Smooth muscle cell (in vitro differentiated cells): ENCODE data around the gene SPTSSA. TPM values are rescaled to one million over a fixed set of nuclear protein-coding genes. Genes with fewer than 3 reads are reported as not detected.

Experiments used
- DNase-seq: peaks from one replicate; lab custom pipeline; 2025; ENCODE audit not compliant: unreplicated experiment; lab: John Stamatoyannopoulos, UW
- H2AFZ ChIP-seq: fragments of 200-600 bp; sonication (generic); 2 replicates; pipeline ENCODE4 v1.6.0; 2016; ENCODE audit warnings: antibody characterized with exemption, low read depth, mild to moderate bottlenecking
- H3F3A ChIP-seq: fragments of 200-600 bp; sonication (generic); 2 replicates; pipeline ENCODE4 v1.6.0; 2017; ENCODE audit warnings: antibody characterized with exemption, low read depth
- H3K27ac ChIP-seq: fragments of 200-600 bp; sonication (generic); 2 replicates; pipeline ENCODE4 v1.5.1; 2016; ENCODE audit warnings: low read depth, mild to moderate bottlenecking
- H3K27me3 ChIP-seq: fragments of 200-600 bp; sonication (generic); 2 replicates; pipeline ENCODE4 v1.6.1; 2016; ENCODE audit warnings: low read depth, mild to moderate bottlenecking
- H3K36me3 ChIP-seq: fragments of 200-600 bp; sonication (generic); 2 replicates; pipeline ENCODE4 v1.5.1; 2016; ENCODE audit warnings: low read depth
- H3K4me1 ChIP-seq: fragments of 200-600 bp; sonication (generic); 2 replicates; pipeline ENCODE4 v1.5.1; 2016; ENCODE audit warnings: low read depth
- H3K4me2 ChIP-seq: fragments of 200-600 bp; sonication (generic); 2 replicates; pipeline ENCODE4 v1.6.0; 2016; ENCODE audit warnings: mild to moderate bottlenecking
- H3K4me3 ChIP-seq: fragments of 200-600 bp; sonication (generic); 2 replicates; pipeline ENCODE4 v1.5.1; 2016; ENCODE audit warnings: mild to moderate bottlenecking
- H3K79me2 ChIP-seq: fragments of 200-600 bp; sonication (generic); 2 replicates; pipeline ENCODE4 v1.6.0; 2016; ENCODE audit warnings: low read depth, mild to moderate bottlenecking
- H3K9ac ChIP-seq: fragments of 200-600 bp; sonication (generic); 2 replicates; pipeline ENCODE4 v1.6.0; 2016; ENCODE audit warnings: low read depth
- H3K9me3 ChIP-seq: fragments of 200-600 bp; sonication (generic); replicated peaks from 2 replicates; pipeline ENCODE4 v1.5.1; 2016; ENCODE audit warnings: low read depth
- H4K20me1 ChIP-seq: fragments of 200-600 bp; sonication (generic); 2 replicates; pipeline ENCODE4 v1.6.0; 2016; ENCODE audit warnings: low read depth
- CTCF ChIP-seq: fragments of 200-600 bp; sonication (generic); IDR thresholded peaks from 2 replicates; pipeline ENCODE4 v1.5.1; 2017; ENCODE audit warnings: borderline replicate concordance, mild to moderate bottlenecking, antibody characterized with exemption; ENCODE audit not compliant: insufficient read depth, poor library complexity, severe bottlenecking
- WGBS: methylation state at CpG from one replicate; pipeline ENCODE4 v1.1.7; 2016; ENCODE audit warnings: low lambda C conversion rate; 5-methylcytosine and 5-hydroxymethylcytosine counted together
- polyA plus RNA-seq: library from polyadenylated mRNA; unstranded; fragments of >200 nt; fragmentation: Nextera tagmentation; extraction: Ambion mirVana; gene quantifications from 2 replicates; pipeline ENCODE4 v1.2.1, GENCODE V29; 2016
- total RNA-seq: library from RNA; depleted of rRNA; stranded (reverse); fragments of >200 nt; gene quantifications from 2 replicates; pipeline ENCODE4 v1.2.3, GENCODE V29; 2014

Gene SPTSSA
- total and polyA plus RNA-seq, 2 experiments from 2014 or later: 22.8 to 23.7 TPM

- no peak overlapping the region for H3K4me3 ChIP-seq
- peaks cover 49% of the 10 kb centered on the region for H3K79me2 ChIP-seq
- 92% methylated on average over 3 of the region's 3 CpGs for WGBS
- peaks cover 75% of the 10 kb centered on the region for H4K20me1 ChIP-seq
- peaks cover 4% of the 10 kb centered on the region for H3K4me1 ChIP-seq
- TF ChIP-seq CTCF: no peak
- H2AFZ ChIP-seq: no peak overlapping the region
- H3K9me3 ChIP-seq: no peaks in the 10 kb centered on the region
- peaks cover 6% of the 10 kb centered on the region for H3F3A ChIP-seq
- DNase-seq: no peak
- no peaks in the 10 kb centered on the region for H3K36me3 ChIP-seq
- H3K4me2 ChIP-seq: no peak overlapping the region
- no peak overlapping the region for H3K9ac ChIP-seq
- H3K27ac ChIP-seq: no peak overlapping the region
- H3K27me3 ChIP-seq: no peaks in the 10 kb centered on the region
Observed at GRCh38 chr14:34437729-34438080, 24.3 kb downstream of the SPTSSA start.

GRCh38 chr14:34436960-34437728 lies 24.9 kb downstream of the SPTSSA start:
- Histone ChIP-seq H3K27ac (no peak overlapping the region), H3K9ac (no peak overlapping the region), H3K36me3 (no peaks in the 10 kb centered on the region), H3K4me3 (no peak overlapping the region), H4K20me1 (peaks cover 71% of the 10 kb centered on the region), H3K9me3 (no peaks in the 10 kb centered on the region), H2AFZ (no peak overlapping the region), H3K27me3 (no peaks in the 10 kb centered on the region), H3K79me2 (peaks cover 44% of the 10 kb centered on the region), H3K4me1 (peaks cover 4% of the 10 kb centered on the region), H3F3A (peaks cover 6% of the 10 kb centered on the region), H3K4me2 (no peak overlapping the region)
- DNase-seq: no peak
- 100% methylated on average over 1 of the region's 1 CpG for WGBS
- TF ChIP-seq CTCF: no peak

GRCh38 chr14:34436118-34436905 lies 25.7 kb downstream of the SPTSSA start:
- no peak overlapping the region for H3K27ac ChIP-seq
- H3K36me3 ChIP-seq: no peaks in the 10 kb centered on the region
- no peak for TF ChIP-seq CTCF
- WGBS: 86% methylated on average over 1 of the region's 1 CpG
- peaks cover 6% of the 10 kb centered on the region for H3F3A ChIP-seq
- no peak overlapping the region for H3K4me3 ChIP-seq
- no peak overlapping the region for H2AFZ ChIP-seq
- H3K27me3 ChIP-seq: no peaks in the 10 kb centered on the region
- no peak overlapping the region for H3K4me2 ChIP-seq
- no peak for DNase-seq
- no peak overlapping the region for H3K9ac ChIP-seq
- peaks cover 64% of the 10 kb centered on the region for H4K20me1 ChIP-seq
- peaks cover 4% of the 10 kb centered on the region for H3K4me1 ChIP-seq
- no peaks in the 10 kb centered on the region for H3K9me3 ChIP-seq
- H3K79me2 ChIP-seq: peaks cover 35% of the 10 kb centered on the region
